Astrocyte (in vitro differentiated cells and primary cell): ENCODE results near the gene TBC1D22B.

Experiments
- CTCF ChIP-seq: IDR thresholded peaks from 2 replicates; pipeline ENCODE4 v1.5.1; 2011; ENCODE audit warnings: low read depth, mild to moderate bottlenecking, inconsistent platforms, low read length, moderate library complexity; ENCODE audit not compliant: insufficient read depth
- EZH2 ChIP-seq: IDR thresholded peaks from 2 replicates; pipeline ENCODE4 v1.6.1; 2012; ENCODE audit warnings: mild to moderate bottlenecking, low read length, inconsistent platforms; ENCODE audit not compliant: insufficient read depth

- TF ChIP-seq CTCF = no peak
- no peak for TF ChIP-seq EZH2
Measured at GRCh38 chr6:37208793-37209192, 48.8 kb upstream of the TBC1D22B start.
